SH-SY5Y (cell line): ENCODE results near the gene GUCY2C.

Source experiments
- GATA2 ChIP-seq: IDR thresholded peaks from 2 replicates; pipeline ENCODE4 v1.6.1; 2011; ENCODE audit warnings: mild to moderate bottlenecking, low read depth, low read length
- GATA3 ChIP-seq: IDR thresholded peaks from 2 replicates; pipeline ENCODE4 v1.6.1; 2011; ENCODE audit warnings: low read depth, mild to moderate bottlenecking, low read length, moderate library complexity

The GUCY2C gene

GRCh38 chr12:14696265-14696741, at the start of gene GUCY2C:
Gene GUCY2C, minus strand, starts transcription at chr12:14696599. Its CDS starts 151 bp downstream, at chr12:14696448.
- TF ChIP-seq GATA3 (no peak), GATA2 (no peak)

- no peak for TF ChIP-seq GATA2
- no peak for TF ChIP-seq GATA3
Measured at GRCh38 chr12:14743061-14743460, 46.7 kb upstream of the GUCY2C start.

DNA sequence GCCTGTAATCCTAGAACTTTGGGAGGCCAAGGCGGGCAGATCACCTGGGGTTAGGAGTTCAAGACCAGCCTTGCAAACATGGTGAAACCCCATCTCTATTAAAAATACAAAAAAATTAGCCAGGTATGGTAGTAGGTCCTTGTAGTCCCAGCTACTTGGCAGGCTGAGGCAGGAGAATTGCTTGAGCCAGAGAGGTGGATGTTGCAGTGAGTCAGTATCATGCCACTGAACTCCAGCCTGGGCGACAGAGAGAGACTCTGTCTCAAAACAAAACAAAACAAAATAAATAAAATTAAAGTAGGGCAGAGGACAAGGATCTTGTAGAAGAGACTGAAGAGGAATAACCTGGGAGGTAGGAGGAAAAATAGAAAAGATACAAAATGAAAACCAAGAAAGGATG, 45.5 kb upstream of the GUCY2C start:
- TF ChIP-seq GATA2 = no peak
- TF ChIP-seq GATA3 = no peak

DNA sequence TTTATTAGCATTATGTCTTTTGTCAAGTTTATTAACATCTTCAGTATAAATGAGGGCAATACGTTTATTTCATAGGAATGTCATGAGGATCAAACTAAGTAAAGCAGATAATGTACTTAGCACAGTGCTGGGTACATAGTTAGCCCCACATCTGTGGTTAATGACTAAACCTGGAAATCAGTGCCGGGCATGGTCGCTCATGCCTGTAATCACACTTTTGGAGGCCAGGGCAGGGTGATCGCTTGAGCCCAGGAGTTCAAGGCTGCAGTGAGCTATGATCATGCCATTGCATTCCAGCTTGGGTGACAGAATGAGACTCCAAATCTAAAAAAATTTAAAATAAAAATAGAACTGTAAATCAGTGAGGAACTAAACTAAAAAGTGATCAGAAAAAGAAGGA, 44.8 kb upstream of the GUCY2C start:
- no peak for TF ChIP-seq GATA2
- TF ChIP-seq GATA3 = no peak

DNA sequence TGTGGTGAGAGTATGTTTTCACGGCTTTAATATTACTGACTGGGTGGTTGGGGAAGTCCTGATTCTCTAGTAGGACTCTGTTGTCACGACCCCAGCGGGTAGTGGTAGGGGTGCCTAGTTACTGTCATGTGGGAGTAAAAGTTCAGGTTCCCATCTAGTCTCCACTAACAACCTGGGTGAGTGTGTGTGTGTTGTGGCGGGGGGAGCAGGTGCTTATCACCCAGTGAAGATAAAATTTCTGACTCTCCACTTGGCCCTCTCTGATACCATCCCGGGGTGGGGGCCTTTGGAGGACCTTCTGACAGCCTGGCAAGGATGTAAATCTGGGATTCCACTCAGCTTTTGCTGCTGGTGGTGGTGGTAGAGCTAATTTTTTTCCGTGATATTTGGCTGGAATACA, 35.4 kb upstream of the GUCY2C start:
- no peak for TF ChIP-seq GATA3
- TF ChIP-seq GATA2 = no peak

DNA sequence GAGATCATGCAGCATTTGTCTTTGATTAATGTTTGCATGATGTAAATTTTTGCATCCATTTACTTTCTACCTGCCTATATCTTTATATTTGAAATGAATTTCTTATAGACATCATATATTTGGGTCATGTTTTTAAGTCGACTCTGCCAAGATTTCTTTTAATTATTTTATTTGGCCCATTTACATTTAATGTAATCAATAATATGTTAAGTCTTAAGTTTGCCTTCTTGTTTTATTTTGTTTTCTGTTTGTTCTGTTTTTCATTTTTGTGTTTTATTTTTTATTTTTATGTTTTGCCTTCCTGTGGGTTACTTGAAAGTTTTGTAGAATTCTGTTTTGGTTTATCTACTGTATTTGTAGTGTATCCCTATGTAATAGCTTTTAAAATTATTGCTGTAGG, 33.2 kb upstream of the GUCY2C start:
- no peak for TF ChIP-seq GATA2
- no peak for TF ChIP-seq GATA3

GRCh38 chr12:14723763-14724162, 27.4 kb upstream of the GUCY2C start:
- no peak for TF ChIP-seq GATA2
- no peak for TF ChIP-seq GATA3

DNA sequence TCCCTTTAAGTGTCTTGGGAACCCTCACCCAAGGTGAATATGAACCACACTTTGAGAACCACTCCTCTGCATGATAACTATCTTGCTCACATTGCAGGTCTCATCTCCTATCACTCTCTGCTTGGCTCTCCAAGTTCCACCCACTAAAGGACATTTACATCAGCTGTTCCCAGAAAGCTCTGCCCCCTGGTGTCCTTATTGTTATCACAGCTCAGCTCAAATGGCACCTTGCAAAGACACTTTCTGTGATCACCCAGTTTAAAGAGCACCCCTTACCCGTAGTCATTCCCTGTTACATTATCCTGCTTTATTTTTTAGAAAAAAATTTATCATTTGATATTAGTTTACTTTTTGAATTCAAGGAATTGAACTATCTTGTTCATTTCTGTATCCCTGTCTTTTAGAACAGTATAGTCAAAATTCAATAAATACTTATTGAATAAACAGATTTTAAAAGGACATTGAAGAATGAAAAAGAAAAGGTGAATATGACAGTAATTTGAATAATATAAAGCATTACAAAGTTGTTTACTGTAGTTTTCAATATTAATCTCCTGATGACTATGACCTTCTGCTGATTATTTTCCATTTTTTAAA, 20.5 kb upstream of the GUCY2C start:
- no peak for TF ChIP-seq GATA3
- no peak for TF ChIP-seq GATA2

DNA sequence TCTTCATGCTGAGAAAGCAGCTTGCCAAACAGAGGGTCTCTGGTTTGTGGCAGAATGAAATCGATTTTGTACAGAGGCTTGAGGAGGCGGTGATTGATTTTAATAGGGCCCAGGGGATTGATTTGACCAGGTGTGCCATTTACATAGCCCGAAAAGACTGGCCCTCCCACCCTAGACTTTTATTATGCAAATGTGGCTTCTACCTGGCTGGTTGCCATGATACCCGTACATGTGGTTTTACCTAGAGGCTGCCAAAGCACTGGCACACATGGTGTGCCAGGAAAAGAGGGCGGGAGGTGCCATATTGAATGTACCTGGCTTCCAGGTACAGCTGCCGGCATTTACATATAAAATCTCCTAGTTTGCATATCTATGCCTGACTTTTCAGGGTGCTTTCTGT, 18.0 kb upstream of the GUCY2C start:
- TF ChIP-seq GATA3 (no peak), GATA2 (no peak)

DNA sequence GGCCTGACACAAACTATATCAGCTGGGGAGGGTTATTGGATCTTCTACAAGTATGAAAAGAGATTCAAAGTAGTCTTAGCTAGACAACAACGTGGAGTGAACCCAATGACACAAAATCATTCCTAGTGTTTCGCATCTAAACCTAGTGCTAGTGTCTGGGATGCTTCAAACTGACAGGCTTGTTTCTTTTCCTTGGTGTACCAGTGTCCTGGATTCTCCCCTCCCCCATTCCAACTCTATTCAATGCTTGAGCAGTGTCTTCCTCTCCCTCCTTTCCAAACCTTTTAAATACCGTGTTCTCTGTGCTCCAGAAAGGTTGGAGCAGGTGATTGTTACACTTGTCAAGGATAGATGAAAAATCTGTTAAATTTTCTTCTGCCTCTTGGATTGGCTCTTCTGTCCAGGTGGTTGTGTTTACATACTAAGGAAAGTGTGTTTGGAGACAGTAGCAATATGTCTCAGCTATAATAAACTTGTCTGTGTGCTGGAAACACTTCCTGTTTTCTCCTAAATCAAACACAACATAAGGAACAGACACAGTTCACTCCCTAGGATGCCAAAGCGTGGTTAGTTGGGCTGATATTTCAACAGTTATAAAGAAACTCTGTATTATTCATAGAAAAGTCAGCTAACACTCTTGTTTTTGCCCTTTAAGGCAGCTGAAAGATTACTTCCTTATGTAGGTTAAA, 14.4 kb upstream of the GUCY2C start:
- TF ChIP-seq GATA3 (no peak), GATA2 (no peak)

GRCh38 chr12:14701809-14702568, 5.6 kb upstream of the GUCY2C start:
- TF ChIP-seq GATA2 (no peak), GATA3 (no peak)

DNA sequence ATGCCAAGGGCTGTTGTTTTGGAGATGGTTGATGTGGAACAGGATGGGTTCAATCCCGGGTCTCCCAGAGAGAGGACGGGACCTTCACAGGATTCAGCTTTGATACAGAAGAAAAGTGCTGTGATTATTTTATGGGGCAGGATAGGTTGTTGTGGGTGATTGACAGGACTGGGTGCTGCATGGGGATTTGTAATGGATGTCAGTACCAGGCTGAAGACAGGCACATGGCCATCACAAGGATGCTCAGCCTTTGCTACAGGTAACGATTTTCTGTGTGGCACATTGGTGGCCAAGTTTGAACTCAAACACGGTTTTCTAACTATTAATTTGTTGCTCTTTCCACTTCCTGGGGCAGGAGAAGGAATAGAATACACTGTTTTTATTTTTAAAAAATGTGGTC, 4.5 kb upstream of the GUCY2C start:
- TF ChIP-seq GATA3 (no peak), GATA2 (no peak)

DNA sequence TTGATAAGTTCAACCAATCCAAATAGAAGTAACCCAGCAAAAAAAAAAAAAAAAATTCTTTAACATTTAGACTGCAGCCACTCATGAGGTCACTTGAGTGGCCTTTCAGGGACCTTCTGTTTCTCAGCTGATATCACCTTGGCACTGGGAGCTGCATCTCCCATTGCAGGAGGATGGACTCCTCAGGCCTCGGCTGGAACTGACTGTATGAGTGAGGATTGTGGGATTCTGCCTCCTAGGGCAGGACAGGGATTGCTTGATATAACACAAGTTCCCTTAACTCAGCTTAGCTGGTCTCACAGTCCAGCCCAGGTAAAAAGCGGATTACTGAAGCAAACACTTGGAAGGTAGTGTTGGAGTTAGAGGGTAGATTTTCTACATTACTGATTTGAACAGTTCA, 3.5 kb upstream of the GUCY2C start:
- TF ChIP-seq GATA3 (no peak), GATA2 (no peak)

DNA sequence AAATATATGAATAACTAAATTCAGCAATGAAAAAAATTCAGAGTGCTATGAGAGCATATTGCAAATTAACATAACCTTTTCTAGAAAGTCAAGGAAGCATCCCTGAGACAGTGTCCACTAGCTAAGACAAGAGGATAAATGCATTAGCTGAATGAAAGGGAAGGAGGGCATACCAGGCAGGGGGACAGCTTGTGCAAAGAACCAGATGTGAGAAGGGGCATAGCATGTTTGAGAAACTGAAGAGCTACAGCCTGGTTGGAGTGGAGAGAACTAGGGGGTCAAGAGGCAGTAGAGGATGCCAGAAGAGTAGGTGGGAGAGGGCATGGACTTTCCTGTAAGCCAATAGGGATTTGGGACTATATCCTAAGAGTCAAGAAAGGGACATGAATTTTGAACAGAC, 2.2 kb upstream of the GUCY2C start:
- TF ChIP-seq GATA3 (no peak), GATA2 (no peak)

GRCh38 chr12:14695715-14696141, 671 bp downstream of the GUCY2C start:
- no peak for TF ChIP-seq GATA3
- TF ChIP-seq GATA2 = no peak
